Mucosa of stomach (tissue), 1 donor: ENCODE results near the gene NTM.

Experiments
- H3K27me3 ChIP-seq: one replicate; pipeline ENCODE4 v1.7.0; 2013; ENCODE audit warnings: mild to moderate bottlenecking, low read length; ENCODE audit not compliant: control insufficient read depth, insufficient read depth
- H3K36me3 ChIP-seq: one replicate; pipeline ENCODE4 v1.7.0; 2013; ENCODE audit warnings: low read length; ENCODE audit not compliant: control insufficient read depth, insufficient read depth
- H3K4me1 ChIP-seq: one replicate; pipeline ENCODE4 v1.7.0; 2013; ENCODE audit warnings: mild to moderate bottlenecking, low read length; ENCODE audit not compliant: control insufficient read depth, insufficient read depth
- H3K4me3 ChIP-seq: one replicate; pipeline ENCODE4 v1.7.0; 2013; ENCODE audit warnings: low read length
- H3K9ac ChIP-seq: one replicate; pipeline ENCODE4 v1.7.0; 2013; ENCODE audit warnings: mild to moderate bottlenecking, low read length, moderate library complexity
- H3K9me3 ChIP-seq: one replicate; pipeline ENCODE4 v1.7.0; 2013; ENCODE audit warnings: mild to moderate bottlenecking, low read length, moderate library complexity; ENCODE audit not compliant: control insufficient read depth
- donor health status: Pancreatic carcinoma.

The NTM gene

GRCh38 chr11:131350872-131351271 lies 19.5 kb upstream of the NTM start:
- no peak overlapping the region for H3K4me3 ChIP-seq
- H3K9me3 ChIP-seq: no peaks in the 10 kb centered on the region
- no peaks in the 10 kb centered on the region for H3K27me3 ChIP-seq
- H3K36me3 ChIP-seq: no peaks in the 10 kb centered on the region
- H3K9ac ChIP-seq: no peak overlapping the region
- no peaks in the 10 kb centered on the region for H3K4me1 ChIP-seq

- Histone ChIP-seq H3K4me3 (no peak overlapping the region), H3K36me3 (no peaks in the 10 kb centered on the region), H3K9me3 (no peaks in the 10 kb centered on the region), H3K4me1 (no peaks in the 10 kb centered on the region), H3K27me3 (no peaks in the 10 kb centered on the region), H3K9ac (no peak overlapping the region)
Observed at GRCh38 chr11:131351848-131352247, 18.6 kb upstream of the NTM start.

- no peaks in the 10 kb centered on the region for H3K27me3 ChIP-seq
- no peaks in the 10 kb centered on the region for H3K4me1 ChIP-seq
Observed at GRCh38 chr11:131353766-131354165, 16.6 kb upstream of the NTM start.

GRCh38 chr11:131354251-131354701 lies 16.1 kb upstream of the NTM start:
- H3K4me3 ChIP-seq: no peak overlapping the region
- no peaks in the 10 kb centered on the region for H3K9me3 ChIP-seq
- no peak overlapping the region for H3K9ac ChIP-seq
- no peaks in the 10 kb centered on the region for H3K36me3 ChIP-seq
- H3K4me1 ChIP-seq: no peaks in the 10 kb centered on the region
- no peaks in the 10 kb centered on the region for H3K27me3 ChIP-seq

More at GRCh38 chr11:131353766-131354165, 16.6 kb upstream of the NTM start:
- no peaks in the 10 kb centered on the region for H3K36me3 ChIP-seq
- H3K9me3 ChIP-seq: no peaks in the 10 kb centered on the region
- H3K4me3 ChIP-seq: no peak overlapping the region
- no peak overlapping the region for H3K9ac ChIP-seq

GRCh38 chr11:131356206-131356605 lies 14.2 kb upstream of the NTM start:
- Histone ChIP-seq H3K36me3 (no peaks in the 10 kb centered on the region), H3K4me1 (no peaks in the 10 kb centered on the region), H3K9ac (no peak overlapping the region), H3K27me3 (no peaks in the 10 kb centered on the region), H3K4me3 (no peak overlapping the region), H3K9me3 (no peaks in the 10 kb centered on the region)

- H3K9me3 ChIP-seq: no peaks in the 10 kb centered on the region
- no peaks in the 10 kb centered on the region for H3K36me3 ChIP-seq
- no peak overlapping the region for H3K4me3 ChIP-seq
- peaks cover 2% of the 10 kb centered on the region for H3K27me3 ChIP-seq
- H3K9ac ChIP-seq: no peak overlapping the region
- no peaks in the 10 kb centered on the region for H3K4me1 ChIP-seq
Observed at GRCh38 chr11:131365329-131365930, 5.0 kb upstream of the NTM start.

- Histone ChIP-seq H3K9ac (no peak overlapping the region), H3K9me3 (no peaks in the 10 kb centered on the region), H3K36me3 (no peaks in the 10 kb centered on the region), H3K4me3 (peak overlapping the region; percentile 8), H3K4me1 (no peaks in the 10 kb centered on the region), H3K27me3 (peaks cover 29% of the 10 kb centered on the region)
Observed at GRCh38 chr11:131370901-131371790, 731 bp downstream of the NTM start.

- no peak overlapping the region for H3K9ac ChIP-seq
- no peaks in the 10 kb centered on the region for H3K36me3 ChIP-seq
- H3K4me1 ChIP-seq: no peaks in the 10 kb centered on the region
- H3K9me3 ChIP-seq: no peaks in the 10 kb centered on the region
- H3K27me3 ChIP-seq: peaks cover 29% of the 10 kb centered on the region
- no peak overlapping the region for H3K4me3 ChIP-seq
Observed at GRCh38 chr11:131371791-131372104, 1.3 kb downstream of the NTM start.

GRCh38 chr11:131372234-131372962 lies 2.0 kb downstream of the NTM start:
- no peak overlapping the region for H3K9ac ChIP-seq
- H3K4me3 ChIP-seq: no peak overlapping the region
- H3K27me3 ChIP-seq: peaks cover 29% of the 10 kb centered on the region

GRCh38 chr11:131373095-131373725 lies 2.8 kb downstream of the NTM start:
- Histone ChIP-seq H3K9ac (no peak overlapping the region), H3K27me3 (peaks cover 29% of the 10 kb centered on the region), H3K4me3 (no peak overlapping the region), H3K9me3 (no peaks in the 10 kb centered on the region), H3K36me3 (no peaks in the 10 kb centered on the region), H3K4me1 (no peaks in the 10 kb centered on the region)

More at GRCh38 chr11:131372234-131372962, 2.0 kb downstream of the NTM start:
- Histone ChIP-seq H3K9me3 (no peaks in the 10 kb centered on the region), H3K36me3 (no peaks in the 10 kb centered on the region), H3K4me1 (no peaks in the 10 kb centered on the region)

GRCh38 chr11:131373756-131374155 lies 3.3 kb downstream of the NTM start:
- peaks cover 29% of the 10 kb centered on the region for H3K27me3 ChIP-seq
- no peaks in the 10 kb centered on the region for H3K4me1 ChIP-seq
- no peaks in the 10 kb centered on the region for H3K9me3 ChIP-seq
- no peak overlapping the region for H3K9ac ChIP-seq
- H3K36me3 ChIP-seq: no peaks in the 10 kb centered on the region
- H3K4me3 ChIP-seq: no peak overlapping the region
